SHP77 (cell line): Measurements from ENCODE around the gene OPN3.
A peak's percentile ranks its signal among the peaks of the same experiment; 100 is the strongest.
"Not testable (repeated sequence)": the region's sequence is repeated elsewhere in the genome, so short reads cannot be mapped to it uniquely, and the experiment has no call there.

Experiments
- DNase-seq, 2 experiments: peaks; one replicate each; lab custom pipeline; 2025; lab: John Stamatoyannopoulos, UW

The OPN3 gene

GRCh38 chr1:241640149-241640866, at the start of gene OPN3, which contains the start of gene CHML:
TSS of gene OPN3 (minus strand) at chr1:241640369. CDS start at chr1:241640254, 115 bp downstream.
TSS of gene CHML (minus strand) at chr1:241640369. CDS start at chr1:241635766, 4,603 bp downstream.
- peak; percentile 82 to 93 for DNase-seq

DNA sequence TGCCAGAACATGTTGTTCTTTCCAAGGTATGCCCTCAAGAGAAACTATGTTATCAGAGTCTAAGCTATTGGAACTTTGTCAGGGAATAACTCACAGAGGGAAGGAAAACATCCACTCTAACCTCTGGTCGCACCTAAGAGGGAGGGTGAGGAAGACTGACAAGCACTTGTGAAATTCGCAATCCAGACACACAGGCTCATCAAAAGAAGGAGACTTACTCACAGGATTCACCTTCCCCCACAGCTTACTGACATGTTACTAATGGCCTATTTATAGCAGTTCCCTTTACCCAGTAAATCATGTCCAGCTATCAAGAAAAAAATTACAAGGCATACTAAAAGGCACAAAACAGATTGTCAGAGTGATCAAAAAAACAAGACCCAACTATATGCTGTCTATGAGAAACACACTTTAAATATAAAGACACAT, 48.8 kb upstream of the OPN3 start:
- DNase-seq: no peak

DNA sequence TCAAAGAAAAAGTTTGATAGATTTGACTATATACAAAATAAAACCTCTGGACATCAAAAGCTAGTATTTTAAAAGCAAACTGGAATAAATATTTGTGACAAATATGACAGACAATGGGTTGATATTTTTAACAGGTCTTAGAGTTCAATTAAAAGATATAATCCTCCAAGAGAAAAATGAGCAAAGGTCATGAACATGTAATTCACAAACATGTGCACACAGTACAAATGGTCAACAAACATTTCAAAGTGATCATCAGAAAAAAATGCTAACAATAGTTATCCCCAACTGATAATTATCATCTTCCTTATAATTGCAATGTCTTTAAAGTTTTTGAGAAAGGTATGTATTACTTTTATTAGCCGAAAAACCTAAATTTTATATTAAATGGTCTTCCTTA, 43.9 kb upstream of the OPN3 start:
- DNase-seq: no peak

DNA sequence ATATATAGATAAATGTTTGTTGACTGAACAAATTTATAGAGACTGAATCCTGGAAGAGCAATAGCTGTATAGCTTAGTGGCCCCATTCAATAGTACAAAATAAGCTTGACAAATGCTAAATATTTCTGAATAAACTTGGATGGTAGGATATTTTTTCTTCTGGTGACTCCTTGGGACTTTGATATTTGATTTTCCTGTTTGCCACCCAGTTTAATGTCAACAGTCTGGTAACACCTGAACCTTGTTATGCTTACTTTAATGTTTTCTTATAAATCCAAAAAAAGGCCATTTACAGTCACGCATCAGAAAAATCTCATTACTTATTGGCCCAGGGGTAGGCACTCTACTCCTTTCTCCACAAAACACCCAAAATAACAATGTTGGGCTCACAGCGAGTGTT, 42.8 kb upstream of the OPN3 start:
- DNase-seq: no peak

GRCh38 chr1:241681861-241682448, 41.8 kb upstream of the OPN3 start:
- DNase-seq: not testable (repeated sequence)

GRCh38 chr1:241679961-241680360, 39.8 kb upstream of the OPN3 start:
- DNase-seq: no peak

DNA sequence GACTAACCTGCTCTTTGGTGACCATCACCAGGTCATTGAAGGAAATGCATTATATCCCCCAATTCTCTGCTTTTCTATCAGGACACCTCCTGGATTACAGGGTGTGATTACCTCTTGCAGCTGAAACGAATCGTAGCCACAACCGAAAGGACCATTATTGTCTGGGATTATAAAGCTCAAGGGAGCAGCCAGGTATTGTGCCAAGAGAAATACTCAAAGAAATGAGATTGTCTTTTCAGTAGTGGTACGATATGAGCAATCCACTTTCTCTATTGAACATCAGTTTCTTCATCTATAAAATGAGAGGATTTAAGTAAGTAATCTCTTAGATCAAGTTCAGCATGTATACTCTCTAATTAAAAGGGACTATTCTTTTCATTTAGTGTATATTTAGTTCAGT, 39.2 kb upstream of the OPN3 start:
- DNase-seq: no peak

DNA sequence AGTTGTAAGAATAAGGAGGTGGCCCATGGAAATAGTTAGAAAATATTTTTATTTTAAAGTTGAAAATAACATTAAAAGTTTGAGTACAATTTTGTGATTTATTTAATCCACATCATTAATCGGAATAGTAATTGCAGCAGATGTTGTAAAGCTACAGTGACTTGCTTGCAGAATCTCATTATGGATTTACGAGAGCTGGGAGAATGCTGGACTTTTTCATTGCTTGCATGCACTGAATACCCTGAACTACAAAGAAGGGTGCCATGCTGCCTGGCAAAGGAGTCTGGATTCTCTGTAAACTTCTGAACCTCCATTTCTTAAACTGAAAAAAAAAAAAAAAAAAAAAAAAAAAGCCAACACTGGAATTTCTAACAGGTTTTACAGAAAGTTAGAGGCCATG, 38.4 kb upstream of the OPN3 start:
- DNase-seq: no peak

GRCh38 chr1:241677201-241677600, 37.0 kb upstream of the OPN3 start:
- DNase-seq: no peak

DNA sequence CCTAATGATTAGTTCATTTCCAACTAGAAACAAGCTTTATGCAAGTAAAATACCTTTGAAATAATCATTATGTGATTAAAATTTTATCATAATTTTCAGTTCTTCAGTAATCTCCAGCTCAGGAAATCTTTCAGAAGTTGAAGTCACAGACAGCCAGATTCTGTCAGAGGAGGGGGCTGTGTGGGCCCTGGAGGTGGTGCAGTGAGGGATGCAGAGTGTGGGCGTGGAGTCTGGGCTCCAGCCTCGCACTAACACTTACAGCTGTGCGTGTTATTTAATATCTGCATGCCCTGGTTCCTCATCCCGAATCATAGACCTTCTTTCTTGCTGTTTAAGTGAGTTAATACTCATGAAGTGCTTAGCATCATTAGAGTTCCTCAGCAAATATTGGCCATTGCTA, 35.8 kb upstream of the OPN3 start:
- no peak for DNase-seq

DNA sequence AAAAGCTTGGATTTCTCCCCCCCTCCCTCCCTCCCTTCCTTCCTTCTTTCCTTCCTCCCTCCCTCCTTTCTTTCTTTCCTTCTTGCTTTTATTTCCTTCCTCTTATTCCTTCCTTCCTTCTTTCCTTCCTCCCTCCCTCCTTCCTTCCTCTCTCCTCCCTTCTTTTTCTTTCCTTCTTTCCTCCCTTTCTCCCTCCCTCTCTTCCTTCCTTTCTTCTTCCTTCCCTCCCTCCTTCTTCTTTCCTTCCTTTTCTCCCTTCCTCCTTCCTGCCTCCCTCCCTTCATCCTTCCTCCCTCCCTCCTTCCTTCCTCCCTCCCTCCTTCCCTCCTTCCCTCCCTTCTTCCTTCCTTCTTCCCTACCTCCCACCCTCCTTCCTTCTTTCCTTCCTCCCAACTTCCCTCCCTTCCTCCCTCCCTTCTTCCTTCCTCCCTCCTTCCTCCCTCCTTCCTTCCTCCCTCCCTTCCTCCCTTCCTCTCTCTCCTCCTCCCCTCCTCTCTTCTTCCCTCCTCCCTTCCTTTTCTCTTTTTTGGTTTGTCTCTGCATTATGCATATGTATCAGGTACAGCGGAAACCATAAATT, 34.7 kb upstream of the OPN3 start:
- no peak for DNase-seq

- DNase-seq: no peak
These were observed 32.1 kb upstream of the OPN3 start for GRCh38 chr1:241672301-241672700.

GRCh38 chr1:241666419-241666818, 26.2 kb upstream of the OPN3 start:
- DNase-seq: no peak

DNA sequence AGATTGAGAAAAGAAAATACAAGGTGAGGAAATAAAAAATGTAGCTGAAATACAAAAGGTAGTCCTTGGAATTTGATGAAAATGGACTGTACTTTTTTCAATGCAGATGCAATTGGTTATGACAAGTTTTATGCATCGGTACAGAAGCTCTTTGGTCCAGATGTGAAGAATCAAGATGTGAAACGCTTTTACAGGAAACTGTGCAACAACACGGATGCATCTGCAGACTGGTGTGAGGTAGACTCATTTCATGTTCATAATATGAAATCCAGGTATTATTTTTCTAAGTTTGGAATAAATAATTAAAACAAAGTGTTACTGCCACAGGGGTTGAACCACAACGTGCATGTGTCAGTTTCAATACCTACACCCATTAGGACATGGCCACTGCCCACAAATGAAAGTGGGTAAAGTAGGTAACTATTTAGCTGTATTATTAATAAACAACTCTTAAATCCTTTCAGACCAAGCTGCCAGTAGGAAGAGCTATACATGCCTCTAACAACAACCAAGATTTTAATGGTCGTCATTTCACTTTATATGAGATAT, 20.3 kb upstream of the OPN3 start:
- DNase-seq: no peak

GRCh38 chr1:241659016-241659415, 18.8 kb upstream of the OPN3 start:
- not testable (repeated sequence) for DNase-seq

DNA sequence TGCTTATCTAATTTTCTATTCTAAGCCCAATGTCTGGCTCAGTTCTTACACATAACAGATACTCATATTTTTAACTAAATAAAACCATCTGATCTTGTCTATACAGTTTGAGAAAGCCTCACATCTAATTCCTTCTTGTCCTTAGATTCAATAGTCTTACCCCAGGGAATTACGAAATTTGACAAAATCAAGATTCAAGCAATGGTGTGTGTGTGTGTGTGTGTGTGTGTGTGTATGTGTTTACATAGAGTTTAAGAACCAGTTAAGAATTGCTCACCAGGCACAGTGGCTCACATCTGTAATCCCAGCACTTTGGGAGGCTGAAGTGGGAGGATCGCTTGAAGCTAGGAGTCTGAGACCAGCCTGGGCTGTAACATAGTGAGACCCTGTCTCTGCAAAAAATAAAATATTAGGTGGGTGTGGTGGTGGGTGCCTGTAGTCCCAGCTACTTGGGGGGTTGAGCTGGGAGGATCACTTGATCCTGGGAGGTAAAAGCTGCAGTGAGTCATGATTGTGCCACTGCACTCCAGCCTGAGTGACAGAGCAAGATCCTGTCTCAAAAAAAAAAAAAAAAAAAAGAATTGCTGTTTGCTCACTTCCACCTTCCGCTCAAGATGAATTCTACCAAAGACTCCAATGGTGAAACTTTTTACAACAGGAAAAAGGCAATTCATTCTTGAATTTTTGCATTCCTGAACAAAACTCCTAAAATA, 18.1 kb upstream of the OPN3 start:
- DNase-seq: no peak

- DNase-seq: no peak
These were observed 14.5 kb upstream of the OPN3 start for GRCh38 chr1:241654641-241655040.

- DNase-seq: no peak
These were observed 13.8 kb upstream of the OPN3 start for GRCh38 chr1:241654019-241654418.

GRCh38 chr1:241652012-241652411, 11.8 kb upstream of the OPN3 start, which contains the start of gene WDR64:
TSS of gene WDR64 (plus strand) at chr1:241652281. CDS start at chr1:241652485, 204 bp downstream.
- no peak for DNase-seq

GRCh38 chr1:241648159-241648558, 8.0 kb upstream of the OPN3 start:
- no peak for DNase-seq

DNA sequence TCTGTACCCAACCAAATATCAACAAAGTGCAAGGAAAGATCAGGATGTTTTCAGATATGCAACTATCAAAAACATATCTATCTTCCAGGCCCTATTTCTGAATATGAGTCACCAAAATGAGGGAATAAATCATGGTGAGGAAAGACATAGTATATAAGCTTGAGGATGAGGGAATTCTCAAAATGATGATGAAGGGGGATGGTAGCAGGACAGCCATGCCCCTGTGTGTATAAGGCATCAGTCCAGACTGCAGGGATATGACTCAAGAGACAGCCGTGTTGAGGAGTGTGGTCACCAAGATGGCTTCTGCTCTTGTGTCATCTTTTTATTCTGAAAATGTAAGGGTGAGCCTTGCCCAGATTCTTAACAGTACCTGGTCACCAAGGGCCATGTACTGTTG, 7.5 kb upstream of the OPN3 start:
- DNase-seq: no peak

DNA sequence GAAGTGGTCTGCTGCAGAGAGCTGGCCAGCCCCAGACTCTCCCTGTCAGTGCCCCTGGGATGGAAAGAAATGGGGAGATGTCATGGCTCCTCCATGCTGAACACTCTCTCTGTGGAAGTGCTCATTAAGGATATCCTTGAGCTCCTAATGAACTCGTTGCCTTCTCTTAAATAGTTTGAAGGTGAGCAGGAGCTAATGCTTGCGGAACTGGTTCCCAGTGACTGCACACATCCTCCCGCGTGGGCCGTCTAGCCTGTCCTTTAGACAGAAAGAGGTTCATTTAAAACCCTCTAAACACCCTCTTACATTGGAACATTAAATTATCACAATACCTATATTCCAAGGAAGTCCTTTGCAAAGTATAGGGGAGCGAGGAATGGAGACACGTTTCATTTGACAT, 6.0 kb upstream of the OPN3 start:
- DNase-seq: no peak
